Mammary epithelial cell (primary cell): ENCODE results near the gene RNU1-3.

Experiments
- EZH2 ChIP-seq: IDR thresholded peaks from 2 replicates; pipeline ENCODE4 v1.6.1; 2012; ENCODE audit warnings: low read length, inconsistent platforms, borderline replicate concordance
- TF ChIP-seq, protein P1 (sequence below), 2 donors: IDR thresholded peaks in 1 of 2; conservative IDR thresholded peaks in 1 of 2; 2 replicates each; pipeline ENCODE4 v1.5.1; 2011 to 2012; ENCODE audit warnings: inconsistent platforms in 2 of 2, low read length in 2 of 2, mild to moderate bottlenecking in 2 of 2, control low read depth in 1 of 2, low read depth in 1 of 2; ENCODE audit not compliant: insufficient read depth in 1 of 2; ENCODE audit errors: extremely low read depth in 1 of 2

DNA sequence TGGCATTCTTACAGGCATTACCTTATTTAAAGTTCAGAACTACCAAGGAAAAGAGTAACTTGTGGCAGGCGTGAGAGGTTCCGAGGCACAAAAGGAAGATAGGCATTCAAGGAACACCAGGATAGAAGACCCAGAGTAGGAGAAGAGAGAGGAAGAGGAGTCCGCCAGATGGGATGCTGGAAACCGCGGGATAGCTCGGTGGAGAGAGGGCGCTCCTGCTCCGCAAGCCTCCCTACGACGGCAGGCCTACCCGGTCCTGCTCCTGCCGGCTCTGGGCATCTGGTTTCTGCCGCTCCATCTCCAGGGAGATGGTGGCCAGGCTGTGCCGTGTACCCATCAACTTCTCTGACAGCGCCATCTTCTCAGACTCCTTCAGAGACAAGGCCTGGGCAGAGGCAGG lies 48.0 kb downstream of the RNU1-3 start:
- TF ChIP-seq, protein P1, sequence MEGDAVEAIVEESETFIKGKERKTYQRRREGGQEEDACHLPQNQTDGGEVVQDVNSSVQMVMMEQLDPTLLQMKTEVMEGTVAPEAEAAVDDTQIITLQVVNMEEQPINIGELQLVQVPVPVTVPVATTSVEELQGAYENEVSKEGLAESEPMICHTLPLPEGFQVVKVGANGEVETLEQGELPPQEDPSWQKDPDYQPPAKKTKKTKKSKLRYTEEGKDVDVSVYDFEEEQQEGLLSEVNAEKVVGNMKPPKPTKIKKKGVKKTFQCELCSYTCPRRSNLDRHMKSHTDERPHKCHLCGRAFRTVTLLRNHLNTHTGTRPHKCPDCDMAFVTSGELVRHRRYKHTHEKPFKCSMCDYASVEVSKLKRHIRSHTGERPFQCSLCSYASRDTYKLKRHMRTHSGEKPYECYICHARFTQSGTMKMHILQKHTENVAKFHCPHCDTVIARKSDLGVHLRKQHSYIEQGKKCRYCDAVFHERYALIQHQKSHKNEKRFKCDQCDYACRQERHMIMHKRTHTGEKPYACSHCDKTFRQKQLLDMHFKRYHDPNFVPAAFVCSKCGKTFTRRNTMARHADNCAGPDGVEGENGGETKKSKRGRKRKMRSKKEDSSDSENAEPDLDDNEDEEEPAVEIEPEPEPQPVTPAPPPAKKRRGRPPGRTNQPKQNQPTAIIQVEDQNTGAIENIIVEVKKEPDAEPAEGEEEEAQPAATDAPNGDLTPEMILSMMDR (conservative IDR thresholded peaks at IDR 0.05 in 1 of 2, IDR thresholded peaks at IDR 0.05 in 1 of 2; ENCODE audit: extremely low read depth in 1 of 2, insufficient read depth in 1 of 2, low read depth in 1 of 2, low read length in 2 of 2), result no peak
- no peak for TF ChIP-seq EZH2
